ENCODE data around the gene GRID1.

The GRID1 gene

DNA sequence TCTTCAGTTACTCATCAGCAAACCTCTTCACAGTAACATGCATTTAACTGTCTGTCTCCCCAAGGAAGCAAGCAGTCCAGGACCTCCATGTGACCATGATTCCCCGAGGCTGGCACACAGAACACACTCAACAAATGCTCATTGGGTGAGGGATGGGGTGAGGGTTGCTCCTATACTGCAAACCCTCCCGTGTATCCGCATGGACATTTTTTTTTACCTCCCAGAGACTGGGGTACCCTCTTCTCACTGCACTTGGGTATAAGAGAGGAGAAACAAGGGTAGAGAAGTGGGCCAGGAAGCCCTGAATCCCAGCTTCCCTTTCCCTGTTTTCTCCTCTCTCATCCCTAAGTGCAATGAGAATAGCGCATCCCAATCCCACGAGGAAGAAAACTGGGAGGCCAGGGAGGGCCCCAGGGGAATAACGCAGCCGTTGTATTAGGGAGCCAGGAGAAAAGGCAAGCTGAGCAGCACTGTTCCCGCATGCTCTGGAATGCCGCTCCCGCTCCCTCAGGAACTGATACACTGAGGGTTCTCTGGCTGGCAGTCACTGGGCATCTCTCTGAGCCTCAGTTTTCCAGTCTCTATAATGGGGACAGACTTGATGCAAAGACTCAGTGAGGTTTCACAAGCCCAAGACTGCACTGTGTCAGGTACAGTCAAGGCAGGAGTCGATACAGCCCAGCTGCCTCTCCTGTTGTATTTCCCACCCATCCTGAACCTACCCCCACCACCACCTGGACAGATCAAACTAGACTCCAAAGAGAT lies 134.6 kb downstream of the GRID1 start:
- no peak overlapping the region for H3K4me3 Mint-ChIP-seq
- peaks cover 3% of the 10 kb centered on the region for H3K4me1 Mint-ChIP-seq
- ATAC-seq (ENCODE audit: low read depth) (no peak), DNase-seq (ENCODE audit: low spot score in 2 of 2) (no peak)
- no peak overlapping the region for H3K27ac Mint-ChIP-seq
- no peaks in the 10 kb centered on the region for H3K36me3 Mint-ChIP-seq
- H3K27me3 Mint-ChIP-seq = peaks cover 10% of the 10 kb centered on the region
- peaks cover 2% of the 10 kb centered on the region for H3K9me3 Mint-ChIP-seq

DNA sequence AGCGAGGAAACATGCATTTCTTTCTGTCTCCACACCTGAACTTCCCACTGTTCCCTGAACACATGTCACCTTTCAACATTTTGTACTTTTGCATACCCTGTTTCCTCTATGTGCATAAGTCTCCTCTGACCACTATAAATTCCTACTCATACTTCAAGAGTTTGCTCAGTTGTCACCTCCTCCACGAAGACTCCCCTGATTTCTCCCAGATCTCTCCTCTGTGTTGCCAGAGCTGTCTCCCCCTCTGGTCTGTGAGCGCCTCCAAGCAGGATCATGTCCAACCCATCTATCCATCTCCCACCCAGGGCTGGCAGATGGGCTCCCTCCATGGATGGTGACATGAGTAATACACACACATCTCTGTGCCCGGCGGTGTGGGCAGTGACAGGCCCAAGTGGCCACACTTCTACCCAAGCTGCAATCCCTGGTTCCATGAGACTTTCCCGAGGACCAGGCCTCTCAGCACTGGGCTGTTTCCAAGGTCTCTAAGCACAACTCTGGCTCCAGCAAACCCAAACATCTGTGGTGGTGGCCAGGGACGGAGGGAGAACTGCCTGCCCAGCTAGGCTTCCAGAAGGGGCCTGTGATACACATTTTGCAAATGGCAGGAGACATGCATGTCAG lies 135.9 kb downstream of the GRID1 start:
- DNase-seq (ENCODE audit: low spot score in 2 of 2) (no peak), ATAC-seq (ENCODE audit: low read depth) (no peak)
- Mint-ChIP-seq H3K4me3 (no peak overlapping the region), H3K9me3 (peaks cover 2% of the 10 kb centered on the region), H3K36me3 (no peaks in the 10 kb centered on the region), H3K4me1 (peaks cover 3% of the 10 kb centered on the region), H3K27ac (no peak overlapping the region), H3K27me3 (peaks cover 12% of the 10 kb centered on the region)

DNA sequence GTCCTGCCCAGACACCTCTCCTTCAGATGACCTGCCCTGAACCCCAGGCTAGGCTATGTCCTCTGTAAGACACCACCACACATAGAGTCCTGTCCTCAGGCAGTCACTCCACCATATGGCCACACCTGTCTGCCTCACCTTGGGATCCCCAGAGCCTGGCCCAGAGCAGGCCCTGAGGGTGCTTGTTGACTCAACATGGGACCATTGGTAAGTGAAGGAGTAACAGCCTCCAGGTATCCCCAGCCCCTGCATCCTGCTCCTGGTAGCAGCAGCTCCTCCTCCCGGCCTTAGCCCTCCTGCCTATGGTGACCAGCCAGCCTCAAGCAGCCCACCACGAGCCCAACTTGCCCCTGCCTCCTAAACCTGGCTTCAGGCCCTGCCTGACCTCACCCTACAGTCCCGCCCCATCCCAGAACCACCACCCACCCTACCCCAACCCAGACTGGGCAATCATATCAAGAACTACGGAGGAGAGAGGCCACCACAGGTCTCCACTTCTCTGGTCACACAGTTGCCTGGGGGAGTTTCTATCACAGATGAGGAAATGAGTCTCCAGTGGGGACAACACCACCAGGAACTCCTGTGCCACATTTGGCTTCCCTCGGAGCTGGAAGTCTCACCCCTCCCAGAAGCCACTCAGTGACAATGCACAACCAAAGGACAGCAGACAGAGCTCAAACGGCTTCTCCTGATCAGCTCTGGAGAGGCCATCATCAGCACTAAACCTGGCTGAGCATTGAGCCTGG lies 136.6 kb downstream of the GRID1 start:
- peaks cover 2% of the 10 kb centered on the region for H3K9me3 Mint-ChIP-seq

GRCh38 chr10:86229376-86229775 lies 137.2 kb downstream of the GRID1 start:
- H3K27me3 Mint-ChIP-seq = peaks cover 12% of the 10 kb centered on the region
- H3K36me3 Mint-ChIP-seq = no peaks in the 10 kb centered on the region
- H3K4me3 Mint-ChIP-seq = no peak overlapping the region
- no peak overlapping the region for H3K27ac Mint-ChIP-seq
- ATAC-seq (ENCODE audit: low read depth) (no peak), DNase-seq (ENCODE audit: low spot score in 2 of 2) (no peak)
- peaks cover 2% of the 10 kb centered on the region for H3K9me3 Mint-ChIP-seq
- H3K4me1 Mint-ChIP-seq = peaks cover 8% of the 10 kb centered on the region

More for the DNA sequence above, 136.6 kb downstream of the GRID1 start:
- no peaks in the 10 kb centered on the region for H3K36me3 Mint-ChIP-seq
- H3K27me3 Mint-ChIP-seq = peaks cover 12% of the 10 kb centered on the region
- no peak overlapping the region for H3K27ac Mint-ChIP-seq
- no peak overlapping the region for H3K4me3 Mint-ChIP-seq
- ATAC-seq (ENCODE audit: low read depth) = no peak
- no peak for DNase-seq (ENCODE audit: low spot score in 2 of 2)
- H3K4me1 Mint-ChIP-seq = peaks cover 3% of the 10 kb centered on the region

- Mint-ChIP-seq H3K9me3 (peaks cover 2% of the 10 kb centered on the region), H3K27ac (no peak overlapping the region), H3K27me3 (peaks cover 13% of the 10 kb centered on the region), H3K36me3 (no peaks in the 10 kb centered on the region), H3K4me1 (peaks cover 11% of the 10 kb centered on the region), H3K4me3 (no peak overlapping the region)
- no peak for DNase-seq (ENCODE audit: low spot score in 2 of 2)
- ATAC-seq (ENCODE audit: low read depth) = no peak
Measured at GRCh38 chr10:86227501-86228258, 138.9 kb downstream of the GRID1 start.

DNA sequence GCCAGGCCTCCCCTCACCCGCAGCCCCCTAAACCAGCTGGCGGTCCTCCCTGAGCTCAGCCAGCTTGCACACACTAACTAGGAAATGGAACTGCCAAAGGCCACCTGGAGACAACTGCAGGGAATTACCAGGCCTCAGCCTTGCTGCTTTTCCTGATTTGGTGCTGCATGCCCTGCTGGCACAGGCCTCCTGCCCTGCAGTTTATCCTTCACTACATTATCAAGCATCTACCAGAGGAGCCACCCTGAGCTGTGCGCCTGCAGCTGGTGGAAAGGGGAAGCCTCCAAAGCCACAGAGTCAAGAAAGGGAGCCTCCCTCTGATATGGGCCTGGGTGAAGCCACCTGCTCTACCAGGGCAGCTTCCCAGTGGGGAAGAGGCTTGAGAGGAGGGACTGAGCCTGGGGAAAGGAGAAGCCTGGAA lies 139.8 kb downstream of the GRID1 start:
- Mint-ChIP-seq H3K9me3 (peaks cover 2% of the 10 kb centered on the region), H3K4me3 (no peak overlapping the region), H3K27me3 (peaks cover 13% of the 10 kb centered on the region), H3K36me3 (no peaks in the 10 kb centered on the region), H3K4me1 (peaks cover 11% of the 10 kb centered on the region), H3K27ac (no peak overlapping the region)
- no peak for ATAC-seq (ENCODE audit: low read depth)
- no peak for DNase-seq (ENCODE audit: low spot score in 2 of 2)

GRCh38 chr10:86226016-86226415 lies 140.6 kb downstream of the GRID1 start:
- Mint-ChIP-seq H3K4me1 (peaks cover 11% of the 10 kb centered on the region), H3K27ac (no peak overlapping the region)

GRCh38 chr10:86225103-86225782 lies 141.4 kb downstream of the GRID1 start:
- Mint-ChIP-seq H3K36me3 (no peaks in the 10 kb centered on the region), H3K27me3 (peaks cover 10% of the 10 kb centered on the region), H3K4me1 (peaks cover 11% of the 10 kb centered on the region), H3K27ac (no peak overlapping the region), H3K9me3 (peaks cover 2% of the 10 kb centered on the region), H3K4me3 (no peak overlapping the region)
- ATAC-seq (ENCODE audit: low read depth) = no peak
- DNase-seq (ENCODE audit: low spot score in 2 of 2) = no peak

More at GRCh38 chr10:86226016-86226415, 140.6 kb downstream of the GRID1 start:
- Mint-ChIP-seq H3K4me3 (no peak overlapping the region), H3K27me3 (peaks cover 13% of the 10 kb centered on the region), H3K36me3 (no peaks in the 10 kb centered on the region), H3K9me3 (peaks cover 2% of the 10 kb centered on the region)
- no peak for ATAC-seq (ENCODE audit: low read depth)
- no peak for DNase-seq (ENCODE audit: low spot score in 2 of 2)

- no peak for DNase-seq (ENCODE audit: low spot score in 2 of 2)
- ATAC-seq (ENCODE audit: low read depth) = peak; percentile 34
- H3K27me3 Mint-ChIP-seq = peaks cover 10% of the 10 kb centered on the region
- H3K9me3 Mint-ChIP-seq = peaks cover 2% of the 10 kb centered on the region
- peaks cover 11% of the 10 kb centered on the region for H3K4me1 Mint-ChIP-seq
- H3K36me3 Mint-ChIP-seq = no peaks in the 10 kb centered on the region
- no peak overlapping the region for H3K27ac Mint-ChIP-seq
- H3K4me3 Mint-ChIP-seq = no peak overlapping the region
Measured at GRCh38 chr10:86224354-86225102, 142.1 kb downstream of the GRID1 start.

GRCh38 chr10:86223256-86223655 lies 143.3 kb downstream of the GRID1 start:
- no peak for DNase-seq (ENCODE audit: low spot score in 2 of 2)
- Mint-ChIP-seq H3K27ac (no peak overlapping the region), H3K27me3 (peaks cover 10% of the 10 kb centered on the region), H3K4me3 (no peak overlapping the region), H3K36me3 (no peaks in the 10 kb centered on the region), H3K4me1 (peaks cover 11% of the 10 kb centered on the region), H3K9me3 (peaks cover 2% of the 10 kb centered on the region)
- no peak for ATAC-seq (ENCODE audit: low read depth)

DNA sequence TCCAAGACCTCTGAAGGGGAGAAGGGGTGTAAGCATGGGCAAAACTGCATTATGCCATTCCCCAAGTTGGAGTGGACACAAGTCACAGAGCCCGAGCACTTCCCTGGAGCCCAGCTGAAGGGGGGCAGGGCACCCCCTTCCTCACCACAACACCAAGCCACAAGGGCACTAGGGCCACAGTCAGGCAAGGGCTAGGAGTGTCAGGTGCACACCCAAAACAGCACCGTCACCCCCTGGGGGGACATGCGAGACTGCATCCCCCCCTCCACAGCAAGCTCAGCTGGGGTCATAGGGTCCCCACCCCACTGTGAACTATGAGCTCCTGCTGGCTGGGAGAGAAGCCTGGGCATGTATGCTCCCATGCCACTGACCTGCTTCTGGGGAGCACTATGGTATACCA lies 143.9 kb downstream of the GRID1 start:
- DNase-seq (ENCODE audit: low spot score in 2 of 2) (no peak), ATAC-seq (ENCODE audit: low read depth) (no peak)
- Mint-ChIP-seq H3K4me3 (no peak overlapping the region), H3K36me3 (no peaks in the 10 kb centered on the region), H3K27me3 (peaks cover 7% of the 10 kb centered on the region), H3K4me1 (peaks cover 10% of the 10 kb centered on the region), H3K9me3 (peaks cover under 1% of the 10 kb centered on the region), H3K27ac (no peak overlapping the region)

DNA sequence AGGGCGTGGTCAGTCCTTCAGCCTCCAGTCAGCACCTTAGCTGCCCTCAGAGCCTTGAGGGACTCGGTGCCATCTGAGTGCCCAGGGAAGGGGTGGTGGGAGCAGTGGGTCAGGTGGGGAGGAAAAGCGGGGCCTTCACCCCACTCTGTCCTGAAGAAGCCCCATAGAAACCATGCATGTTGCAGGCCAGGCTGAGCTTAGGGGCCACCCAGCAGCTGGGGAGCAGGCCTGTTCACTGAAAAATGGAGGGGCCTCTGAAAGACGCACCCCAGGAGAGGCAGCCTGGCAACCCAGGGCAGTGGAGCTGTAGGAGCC lies 144.3 kb downstream of the GRID1 start:
- ATAC-seq (ENCODE audit: low read depth) = no peak
- peaks cover 4% of the 10 kb centered on the region for H3K27me3 Mint-ChIP-seq
- no peaks in the 10 kb centered on the region for H3K36me3 Mint-ChIP-seq
- no peaks in the 10 kb centered on the region for H3K9me3 Mint-ChIP-seq
- no peak overlapping the region for H3K4me3 Mint-ChIP-seq
- H3K27ac Mint-ChIP-seq = no peak overlapping the region
- DNase-seq (ENCODE audit: low spot score in 2 of 2) = no peak
- H3K4me1 Mint-ChIP-seq = peaks cover 8% of the 10 kb centered on the region
